ENCODE results near the gene FGF14. TPM values are rescaled to one million over a fixed set of nuclear protein-coding genes. Genes with fewer than 3 reads are reported as not detected.

The FGF14 gene
- total RNA-seq, 1 donor from 2014 or later = not detected

GRCh38 chr13:101988140-101988539 lies 413.7 kb downstream of the FGF14 start:
- CTCF ChIA-PET = no interaction called here
- ATAC-seq (ENCODE audit: low read depth) = no peak
- no peak overlapping the region for H3K27ac Mint-ChIP-seq
- no peak for DNase-seq
- no peaks in the 10 kb centered on the region for H3K36me3 Mint-ChIP-seq (ENCODE audit: low read depth)
- intact Hi-C loops (cut with micrococcal nuclease) = no loop called here
- POLR2A ChIA-PET = no interaction called here
- H3K9me3 Mint-ChIP-seq = peaks cover 5% of the 10 kb centered on the region
- H3K4me1 Mint-ChIP-seq = no peaks in the 10 kb centered on the region
- TF ChIP-seq, protein P1, sequence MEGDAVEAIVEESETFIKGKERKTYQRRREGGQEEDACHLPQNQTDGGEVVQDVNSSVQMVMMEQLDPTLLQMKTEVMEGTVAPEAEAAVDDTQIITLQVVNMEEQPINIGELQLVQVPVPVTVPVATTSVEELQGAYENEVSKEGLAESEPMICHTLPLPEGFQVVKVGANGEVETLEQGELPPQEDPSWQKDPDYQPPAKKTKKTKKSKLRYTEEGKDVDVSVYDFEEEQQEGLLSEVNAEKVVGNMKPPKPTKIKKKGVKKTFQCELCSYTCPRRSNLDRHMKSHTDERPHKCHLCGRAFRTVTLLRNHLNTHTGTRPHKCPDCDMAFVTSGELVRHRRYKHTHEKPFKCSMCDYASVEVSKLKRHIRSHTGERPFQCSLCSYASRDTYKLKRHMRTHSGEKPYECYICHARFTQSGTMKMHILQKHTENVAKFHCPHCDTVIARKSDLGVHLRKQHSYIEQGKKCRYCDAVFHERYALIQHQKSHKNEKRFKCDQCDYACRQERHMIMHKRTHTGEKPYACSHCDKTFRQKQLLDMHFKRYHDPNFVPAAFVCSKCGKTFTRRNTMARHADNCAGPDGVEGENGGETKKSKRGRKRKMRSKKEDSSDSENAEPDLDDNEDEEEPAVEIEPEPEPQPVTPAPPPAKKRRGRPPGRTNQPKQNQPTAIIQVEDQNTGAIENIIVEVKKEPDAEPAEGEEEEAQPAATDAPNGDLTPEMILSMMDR (IDR thresholded peaks at IDR 0.05) = no peak
- no peaks in the 10 kb centered on the region for H3K27me3 Mint-ChIP-seq
- H3K4me3 Mint-ChIP-seq = no peak overlapping the region

- peaks cover 5% of the 10 kb centered on the region for H3K9me3 Mint-ChIP-seq
- no peaks in the 10 kb centered on the region for H3K27me3 Mint-ChIP-seq
- no peak for ATAC-seq (ENCODE audit: low read depth)
- no peaks in the 10 kb centered on the region for H3K4me1 Mint-ChIP-seq
- H3K27ac Mint-ChIP-seq = no peak overlapping the region
- no peaks in the 10 kb centered on the region for H3K36me3 Mint-ChIP-seq (ENCODE audit: low read depth)
- CTCF ChIA-PET = no interaction called here
- no peak for DNase-seq
- POLR2A ChIA-PET = no interaction called here
- no peak overlapping the region for H3K4me3 Mint-ChIP-seq
- intact Hi-C loops (cut with micrococcal nuclease) = no loop called here
- TF ChIP-seq, protein P1 (IDR thresholded peaks at IDR 0.05) = no peak
These were observed 415.5 kb downstream of the FGF14 start for GRCh38 chr13:101986316-101986715.

DNA sequence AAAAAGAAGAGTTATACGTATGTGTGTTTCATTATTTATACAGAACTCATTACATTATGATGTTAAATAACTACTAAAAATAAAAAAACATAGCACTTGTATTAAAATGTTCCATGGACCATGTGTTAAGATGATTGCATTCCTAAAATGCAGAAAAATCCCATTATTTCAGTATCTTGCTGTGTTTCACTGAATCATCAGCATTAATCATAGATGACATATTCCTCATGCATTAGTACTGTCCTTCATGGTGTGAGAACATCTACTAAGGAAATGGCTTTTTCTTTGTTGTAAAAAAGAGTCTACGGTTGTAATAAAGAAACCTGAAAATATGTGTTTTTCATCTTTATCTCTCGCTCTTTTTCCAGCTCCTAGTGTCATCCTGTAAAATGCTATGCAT lies 416.5 kb downstream of the FGF14 start:
- Mint-ChIP-seq H3K36me3 (ENCODE audit: low read depth) (no peaks in the 10 kb centered on the region), H3K27me3 (no peaks in the 10 kb centered on the region), H3K4me3 (no peak overlapping the region), H3K27ac (no peak overlapping the region), H3K4me1 (no peaks in the 10 kb centered on the region), H3K9me3 (peaks cover 5% of the 10 kb centered on the region)
- ATAC-seq (ENCODE audit: low read depth) = no peak
- POLR2A ChIA-PET = no interaction called here
- TF ChIP-seq, protein P1 (IDR thresholded peaks at IDR 0.05) = no peak
- CTCF ChIA-PET = no interaction called here
- no peak for DNase-seq
- intact Hi-C loops (cut with micrococcal nuclease) = no loop called here

- Mint-ChIP-seq H3K4me3 (no peak overlapping the region), H3K4me1 (no peaks in the 10 kb centered on the region), H3K9me3 (peaks cover under 1% of the 10 kb centered on the region), H3K27ac (no peak overlapping the region), H3K27me3 (no peaks in the 10 kb centered on the region), H3K36me3 (ENCODE audit: low read depth) (no peaks in the 10 kb centered on the region)
- intact Hi-C loops (cut with micrococcal nuclease) = no loop called here
- no peak for DNase-seq
- ATAC-seq (ENCODE audit: low read depth) = no peak
- TF ChIP-seq, protein P1 (IDR thresholded peaks at IDR 0.05) = no peak
- ChIA-PET POLR2A (no interaction called here), CTCF (no interaction called here)
These were observed 418.9 kb downstream of the FGF14 start for GRCh38 chr13:101982903-101983302.

DNA sequence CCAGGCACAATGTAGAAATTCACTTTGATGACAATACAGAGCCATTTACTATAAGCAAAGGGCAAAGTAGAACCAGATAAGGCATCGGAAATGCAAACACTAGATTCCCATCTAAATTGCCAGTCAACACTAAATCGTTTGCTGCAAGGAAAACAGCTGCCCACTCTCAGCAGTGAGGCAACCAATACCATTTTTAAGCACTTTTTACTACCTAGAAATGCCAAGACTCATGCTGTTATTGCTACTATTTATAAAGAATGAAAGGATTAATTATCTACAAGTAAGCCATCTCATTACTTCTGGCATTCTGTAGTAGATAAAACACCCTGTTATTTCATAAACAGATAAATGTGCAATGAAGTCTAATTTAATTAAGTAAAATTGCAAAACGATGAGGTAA lies 422.0 kb downstream of the FGF14 start:
- TF ChIP-seq, protein P1 (IDR thresholded peaks at IDR 0.05) = no peak
- Mint-ChIP-seq H3K4me3 (no peak overlapping the region), H3K36me3 (ENCODE audit: low read depth) (no peaks in the 10 kb centered on the region), H3K9me3 (no peaks in the 10 kb centered on the region), H3K27me3 (no peaks in the 10 kb centered on the region), H3K4me1 (no peaks in the 10 kb centered on the region), H3K27ac (no peak overlapping the region)
- intact Hi-C loops (cut with micrococcal nuclease) = no loop called here
- no peak for DNase-seq
- POLR2A ChIA-PET = no interaction called here
- CTCF ChIA-PET = no interaction called here
- no peak for ATAC-seq (ENCODE audit: low read depth)

All from activated B cell treated with CpG ODN at 0.5 μM for 24 hours (primary cell).